NCI-H2107 treated with DMSO at 0.1 percent for 48 hours (cell line): Measurements from ENCODE around the gene IL17REL.

Source experiments
- DNase-seq: peaks from one replicate; lab custom pipeline; 2025; ENCODE audit not compliant: unreplicated experiment; lab: John Stamatoyannopoulos, UW

Gene IL17REL

GRCh38 chr22:50027639-50028537 lies 15.3 kb upstream of the IL17REL start:
- DNase-seq = no peak

- DNase-seq = no peak
Measured at GRCh38 chr22:50025993-50026392, 13.4 kb upstream of the IL17REL start.

GRCh38 chr22:50022171-50022819 lies 9.7 kb upstream of the IL17REL start:
- DNase-seq = no peak

- no peak for DNase-seq
Measured at GRCh38 chr22:50020606-50021005, 8.0 kb upstream of the IL17REL start.

- DNase-seq = no peak
Measured at GRCh38 chr22:50019316-50019715, 6.8 kb upstream of the IL17REL start.

GRCh38 chr22:50018608-50019285 lies 6.2 kb upstream of the IL17REL start:
- no peak for DNase-seq

GRCh38 chr22:50017701-50018224 lies 5.2 kb upstream of the IL17REL start:
- DNase-seq = no peak

GRCh38 chr22:50016988-50017700 lies 4.6 kb upstream of the IL17REL start:
- no peak for DNase-seq

- DNase-seq = no peak
Measured at GRCh38 chr22:50016308-50016987, 3.9 kb upstream of the IL17REL start.

- no peak for DNase-seq
Measured at GRCh38 chr22:50015451-50016307, 3.1 kb upstream of the IL17REL start.

GRCh38 chr22:50014655-50015401 lies 2.3 kb upstream of the IL17REL start:
- no peak for DNase-seq

GRCh38 chr22:50014053-50014501 lies 1.5 kb upstream of the IL17REL start:
- no peak for DNase-seq

- DNase-seq = no peak
Measured at GRCh38 chr22:50011447-50012210, 936 bp downstream of the IL17REL start.

GRCh38 chr22:50010676-50011446 lies 1.7 kb downstream of the IL17REL start:
- DNase-seq = no peak

GRCh38 chr22:50009765-50010675 lies 2.5 kb downstream of the IL17REL start:
- no peak for DNase-seq

- no peak for DNase-seq
Measured at GRCh38 chr22:50009251-50009650, 3.3 kb downstream of the IL17REL start.
